ENCODE measurements around the gene PRDX4.

GRCh38 chrX:23637187-23637586 lies 30.1 kb upstream of the PRDX4 start:
- no peak for TF ChIP-seq POLR2A (IDR thresholded peaks at IDR 0.05)
- TF ChIP-seq CTCF (IDR thresholded peaks at IDR 0.05) = no peak

All from thyroid gland (tissue), 4 donors.